K562 (cell line): ENCODE results near the gene USP14. TPM values are rescaled to one million over a fixed set of nuclear protein-coding genes. Genes with fewer than 3 reads are reported as not detected.
A peak's percentile ranks its signal among the peaks of the same experiment; 100 is the strongest.

Experiments
- BCL6 ChIP-seq: fragments of 250-450 bp; sonication (Bioruptor Pico); IDR thresholded peaks from 2 replicates; pipeline ENCODE4 v1.4.0; 2020
- BRD9 ChIP-seq: fragments of 450-650 bp; IDR thresholded peaks from 2 replicates; pipeline ENCODE4 v1.6.1; 2018; ENCODE audit warnings: low read depth; ENCODE audit not compliant: partially characterized antibody
- MCM2 ChIP-seq: fragments of 450-650 bp; IDR thresholded peaks from 2 replicates; pipeline ENCODE4 v1.6.1; 2017; ENCODE audit warnings: low read depth, mild to moderate bottlenecking
- SLC30A9 ChIP-seq: fragments of 250-450 bp; sonication (Bioruptor Pico); IDR thresholded peaks from 2 replicates; pipeline ENCODE4 v1.8.0; 2022; ENCODE audit warnings: mild to moderate bottlenecking, moderate library complexity
- SPI1 ChIP-seq: IDR thresholded peaks from 2 replicates; pipeline ENCODE4 v1.6.1; 2011; ENCODE audit warnings: low read depth, low read length, control low read depth, borderline replicate concordance
- TAF9B ChIP-seq: fragments of 450-650 bp; IDR thresholded peaks from 2 replicates; pipeline ENCODE4 v1.6.1; 2018; ENCODE audit warnings: mild to moderate bottlenecking; ENCODE audit not compliant: partially characterized antibody
- TBP ChIP-seq: optimal IDR thresholded peaks from 2 replicates; pipeline ENCODE3; 2011; ENCODE audit warnings: low read depth, low read length, improper control_type of control experiment
- U2AF2 ChIP-seq: fragments of 200-400 bp; formaldehyde crosslinking; optimal IDR thresholded peaks from 2 replicates; pipeline ENCODE3; 2017; ENCODE audit warnings: low read depth, mild to moderate bottlenecking, low read length
- ZBTB11 ChIP-seq, 3 experiments: fragments of 200-800 bp in 1 of 3; fragments of 250-450 bp in 1 of 3; fragments of 450-650 bp in 1 of 3; sonication (Bioruptor Pico) in 1 of 3; sonication (Bioruptor generic) in 1 of 3; formaldehyde crosslinking in 1 of 3; IDR thresholded peaks; 2 replicates each; pipeline versions ENCODE4 v1.6.1 to v1.8.0; 2016 to 2022; ENCODE audit warnings: mild to moderate bottlenecking in 2 of 3, missing genetic modification characterization in 2 of 3, missing compliant biosample characterization in 1 of 3, moderate library complexity in 1 of 3
- ZNF12 ChIP-seq: sonication (generic); formaldehyde crosslinking; IDR thresholded peaks from 2 replicates; pipeline ENCODE4 v1.4.0; 2020; ENCODE audit warnings: mild to moderate bottlenecking, missing genetic modification reagents
- ZNF3 ChIP-seq: fragments of 250-450 bp; sonication (Bioruptor Pico); IDR thresholded peaks from 2 replicates; pipeline ENCODE4 v1.5.0; 2021; ENCODE audit warnings: mild to moderate bottlenecking, moderate library complexity
- polyA plus RNA-seq, 8 experiments: library from polyadenylated mRNA; depleted of rRNA in 4 of 8; stranded (reverse) in 5 of 8; unstranded in 3 of 8; fragments of >200 nt; fragmentation: Nextera tagmentation in 2 of 8; fragmentation: Illumina TruSeq in 1 of 8; extraction: Ambion mirVana in 2 of 8; extraction: Trizol in 1 of 8; gene quantifications; 2 replicates each; pipeline versions ENCODE4 v1.2.1 to v1.2.3, GENCODE V29; 2011 to 2014; ENCODE audit warnings: inconsistent platforms in 1 of 8, missing spikeins in 1 of 8
- total RNA-seq, 7 experiments: library from RNA; depleted of rRNA in 6 of 7; stranded (reverse); fragments of >200 nt in 6 of 7; fragmentation: Illumina TruSeq in 2 of 7; extraction: Trizol in 2 of 7; gene quantifications; 2 replicates each; pipeline versions ENCODE4 v1.2.1 to v1.2.3, GENCODE V29; 2011 to 2021; ENCODE audit warnings: low replicate concordance in 1 of 7
- TF ChIP-seq, protein P1 (sequence below), 2 experiments: fragments of 250-450 bp in 1 of 2; fragments of 450-650 bp in 1 of 2; sonication (Bioruptor Pico) in 1 of 2; IDR thresholded peaks; 2 replicates each; pipeline versions ENCODE4 v1.6.1 to v1.8.0; 2016 to 2021; ENCODE audit warnings: mild to moderate bottlenecking in 2 of 2, moderate library complexity in 2 of 2, missing compliant biosample characterization in 1 of 2, missing genetic modification characterization in 1 of 2
- TF ChIP-seq, protein P2 (sequence below): fragments of 250-450 bp; sonication (Bioruptor Pico); IDR thresholded peaks from 2 replicates; pipeline ENCODE4 v1.5.0; 2020; ENCODE audit warnings: mild to moderate bottlenecking, borderline replicate concordance
- TF ChIP-seq, protein P3 (sequence below): sonication (generic); formaldehyde crosslinking; IDR thresholded peaks from 2 replicates; pipeline ENCODE4 v1.5.0; 2020; ENCODE audit warnings: missing genetic modification reagents

The USP14 gene
- total and polyA plus RNA-seq, 9 of the 15 experiments (the other 6 are each of a cell fraction or from before 2014, with no cell fraction given) = 18.7 to 129 (median 40.3) TPM

DNA sequence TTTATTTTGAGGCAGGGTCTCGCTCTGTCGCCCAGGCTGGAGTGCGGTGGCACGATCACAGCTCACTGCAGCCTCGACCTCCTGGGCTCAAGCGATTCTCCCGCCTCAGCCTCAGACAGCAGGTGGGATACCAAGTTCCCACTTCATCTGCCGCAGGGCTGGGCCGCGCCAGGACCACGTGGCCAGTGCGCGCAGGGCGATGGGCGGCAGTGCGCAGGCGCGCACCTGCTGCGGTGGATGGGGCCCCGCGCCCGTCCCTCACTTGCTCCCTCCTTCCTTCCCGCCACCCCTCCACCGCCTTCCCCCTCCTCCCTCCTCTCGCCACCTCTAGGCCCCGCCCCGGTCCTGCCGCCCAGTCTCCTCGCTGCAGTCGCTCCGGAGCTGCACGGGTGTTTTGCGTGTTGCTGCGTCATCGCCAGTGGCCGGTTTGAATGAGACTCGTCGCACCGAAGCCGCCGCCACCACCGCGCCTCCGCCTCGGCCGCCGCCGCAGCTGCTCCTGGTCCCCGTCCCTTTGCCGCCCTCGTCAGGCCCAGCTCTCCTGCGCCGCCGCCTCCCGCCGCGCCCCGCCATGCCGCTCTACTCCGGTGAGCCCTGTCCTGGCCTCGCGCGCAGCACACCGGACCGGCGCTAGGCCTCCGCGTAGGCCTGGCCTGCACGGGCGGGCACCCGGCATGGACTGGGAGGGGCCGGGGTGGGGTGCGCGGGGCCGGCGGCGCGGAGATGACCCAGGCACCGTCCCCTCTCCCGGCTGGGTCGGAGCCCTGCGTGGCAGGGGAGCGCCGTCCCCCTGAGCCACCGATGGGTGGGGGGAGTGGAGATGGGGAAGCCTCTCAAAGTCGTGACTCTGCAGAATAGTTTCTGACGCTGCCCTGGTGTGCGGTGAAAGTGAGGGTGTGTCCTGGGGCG, at the start of gene USP14 (continued):
- TF ChIP-seq ZBTB11 (CRISPR knock-in tag; IDR thresholded peaks at IDR 0.05) (peak in 1 of 3 experiments; percentile 71; a peak in 3 of 6 replicates), SPI1 (peak; percentile 43; the same call in 1 of the 2 replicates), SLC30A9 (CRISPR knock-in tag) (no peak), ZNF12 (CRISPR knock-in tag) (peak; percentile 10; the same call in 1 of the 2 replicates), BRD9 (no peak), U2AF2 (no peak), TBP (peak; percentile 72), TAF9B (no peak), MCM2 (no peak), BCL6 (no peak), ZNF3 (CRISPR knock-in tag) (no peak)
- TF ChIP-seq, protein P1, sequence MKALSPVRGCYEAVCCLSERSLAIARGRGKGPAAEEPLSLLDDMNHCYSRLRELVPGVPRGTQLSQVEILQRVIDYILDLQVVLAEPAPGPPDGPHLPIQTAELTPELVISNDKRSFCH (CRISPR knock-in tag; IDR thresholded peaks at IDR 0.05) = no peak
- TF ChIP-seq, protein P1 (tag; IDR thresholded peaks at IDR 0.05) = peak; percentile 30; the same call in 1 of the 2 replicates
- TF ChIP-seq, protein P2, sequence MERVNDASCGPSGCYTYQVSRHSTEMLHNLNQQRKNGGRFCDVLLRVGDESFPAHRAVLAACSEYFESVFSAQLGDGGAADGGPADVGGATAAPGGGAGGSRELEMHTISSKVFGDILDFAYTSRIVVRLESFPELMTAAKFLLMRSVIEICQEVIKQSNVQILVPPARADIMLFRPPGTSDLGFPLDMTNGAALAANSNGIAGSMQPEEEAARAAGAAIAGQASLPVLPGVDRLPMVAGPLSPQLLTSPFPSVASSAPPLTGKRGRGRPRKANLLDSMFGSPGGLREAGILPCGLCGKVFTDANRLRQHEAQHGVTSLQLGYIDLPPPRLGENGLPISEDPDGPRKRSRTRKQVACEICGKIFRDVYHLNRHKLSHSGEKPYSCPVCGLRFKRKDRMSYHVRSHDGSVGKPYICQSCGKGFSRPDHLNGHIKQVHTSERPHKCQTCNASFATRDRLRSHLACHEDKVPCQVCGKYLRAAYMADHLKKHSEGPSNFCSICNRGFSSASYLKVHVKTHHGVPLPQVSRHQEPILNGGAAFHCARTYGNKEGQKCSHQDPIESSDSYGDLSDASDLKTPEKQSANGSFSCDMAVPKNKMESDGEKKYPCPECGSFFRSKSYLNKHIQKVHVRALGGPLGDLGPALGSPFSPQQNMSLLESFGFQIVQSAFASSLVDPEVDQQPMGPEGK (CRISPR knock-in tag) = no peak
- TF ChIP-seq, protein P3, sequence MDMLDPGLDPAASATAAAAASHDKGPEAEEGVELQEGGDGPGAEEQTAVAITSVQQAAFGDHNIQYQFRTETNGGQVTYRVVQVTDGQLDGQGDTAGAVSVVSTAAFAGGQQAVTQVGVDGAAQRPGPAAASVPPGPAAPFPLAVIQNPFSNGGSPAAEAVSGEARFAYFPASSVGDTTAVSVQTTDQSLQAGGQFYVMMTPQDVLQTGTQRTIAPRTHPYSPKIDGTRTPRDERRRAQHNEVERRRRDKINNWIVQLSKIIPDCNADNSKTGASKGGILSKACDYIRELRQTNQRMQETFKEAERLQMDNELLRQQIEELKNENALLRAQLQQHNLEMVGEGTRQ (CRISPR knock-in tag) = peak; percentile 94
